Mononuclear cell (primary cell): ENCODE measurements around the gene EPYC. TPM values are rescaled to one million over a fixed set of nuclear protein-coding genes. Genes with fewer than 3 reads are reported as not detected.

Experiments used
- H3K27me3 ChIP-seq: 2 replicates; pipeline ENCODE4 v1.6.0; 2011; ENCODE audit warnings: low read length, control low read depth; ENCODE audit not compliant: insufficient read depth
- H3K4me1 ChIP-seq: 2 replicates; pipeline ENCODE4 v1.5.1; 2011; ENCODE audit warnings: mild to moderate bottlenecking, low read length, control low read depth; ENCODE audit not compliant: insufficient read depth
- H3K4me3 ChIP-seq: 2 replicates; pipeline ENCODE4 v1.5.1; 2011; ENCODE audit warnings: mild to moderate bottlenecking, low read length, moderate library complexity
- H3K9me3 ChIP-seq: 2 replicates; pipeline ENCODE4 v1.5.1; 2011; ENCODE audit warnings: low read depth, mild to moderate bottlenecking, control low read depth, low read length
- total RNA-seq: library from RNA; depleted of rRNA; stranded (reverse); fragments of >200 nt; gene quantifications from one replicate; pipeline ENCODE4 v1.2.3, GENCODE V29; 2012

The EPYC gene
- total RNA-seq, 1 donor = not detected

DNA sequence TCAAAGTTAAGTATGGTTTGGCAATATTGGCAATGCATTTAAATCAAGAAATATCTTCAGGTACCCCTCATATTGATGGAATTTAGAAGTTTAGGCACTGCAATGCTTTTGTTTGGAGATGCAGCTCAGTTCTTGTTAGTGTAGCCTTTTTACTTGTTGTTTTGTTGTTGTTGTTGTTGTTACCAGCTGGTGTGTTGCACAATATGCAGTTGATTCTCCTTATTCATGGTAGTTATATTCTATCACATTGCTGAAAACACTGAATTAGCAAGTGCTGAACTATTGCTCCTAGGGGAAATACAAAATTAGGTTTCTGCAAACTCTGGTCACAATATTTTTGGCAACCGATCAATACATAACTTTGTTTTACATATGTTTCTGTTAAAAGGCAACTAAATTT, 84.5 kb downstream of the EPYC start:
- Histone ChIP-seq H3K4me3 (no peak overlapping the region), H3K4me1 (no peaks in the 10 kb centered on the region), H3K9me3 (no peaks in the 10 kb centered on the region), H3K27me3 (no peaks in the 10 kb centered on the region)

- no peaks in the 10 kb centered on the region for H3K4me1 ChIP-seq
- H3K27me3 ChIP-seq = no peaks in the 10 kb centered on the region
- no peak overlapping the region for H3K4me3 ChIP-seq
- no peaks in the 10 kb centered on the region for H3K9me3 ChIP-seq
Measured at GRCh38 chr12:90917431-90917830, 87.3 kb downstream of the EPYC start.

DNA sequence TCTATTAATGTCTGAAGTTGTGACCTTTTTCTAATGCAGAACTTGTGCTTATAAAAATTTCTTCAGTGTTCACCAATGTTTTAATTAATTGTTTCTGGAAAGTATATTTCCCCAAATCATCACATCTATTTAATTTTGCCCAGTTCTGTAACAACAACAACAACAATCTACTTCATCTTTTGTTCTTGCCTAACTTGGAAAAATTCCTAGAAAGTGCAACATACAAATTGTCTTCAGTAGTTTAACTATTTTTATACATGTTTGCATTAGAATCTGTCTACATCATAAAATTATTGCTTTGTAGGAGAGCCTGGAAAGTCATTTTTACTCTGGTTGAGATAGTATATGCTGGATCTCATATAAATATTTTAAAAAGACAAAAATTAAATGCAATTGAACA, 88.3 kb downstream of the EPYC start:
- H3K27me3 ChIP-seq = no peaks in the 10 kb centered on the region
- H3K9me3 ChIP-seq = no peaks in the 10 kb centered on the region
- no peaks in the 10 kb centered on the region for H3K4me1 ChIP-seq
- no peak overlapping the region for H3K4me3 ChIP-seq

DNA sequence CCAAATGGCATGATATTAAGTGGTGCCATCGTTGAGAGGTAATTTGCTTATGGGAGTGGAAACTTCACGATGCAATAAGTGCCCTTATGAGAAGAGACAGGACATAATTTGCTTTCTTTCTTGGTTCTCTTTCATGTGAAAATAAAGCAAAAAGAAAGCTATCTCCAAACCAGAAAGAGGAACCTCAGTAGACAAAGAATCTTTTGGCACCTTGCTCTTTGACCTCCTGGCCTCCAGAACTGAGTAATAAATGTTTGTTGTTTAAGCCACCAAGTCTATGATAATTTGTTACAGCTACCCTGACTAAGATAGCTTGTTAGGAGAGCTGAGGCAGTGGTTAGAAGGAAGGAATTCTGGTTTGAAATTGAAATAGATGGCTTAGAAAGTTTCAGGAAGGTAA, 89.4 kb downstream of the EPYC start:
- no peaks in the 10 kb centered on the region for H3K4me1 ChIP-seq
- no peaks in the 10 kb centered on the region for H3K27me3 ChIP-seq
- no peaks in the 10 kb centered on the region for H3K9me3 ChIP-seq
- H3K4me3 ChIP-seq = no peak overlapping the region

Other genes with a start within 250 kb of the EPYC start
- gene CCER1, start 49.8 kb downstream of the EPYC start, total RNA-seq = not detected
- gene KERA, start 53.1 kb upstream of the EPYC start, total RNA-seq = not detected
- 0.10 TPM for gene LUM, start 106.5 kb upstream of the EPYC start, total RNA-seq
- gene DCN, start 177.8 kb upstream of the EPYC start, total RNA-seq = 1.3 TPM